Mesendoderm (in vitro differentiated cells): ENCODE measurements around the gene YY1.
"Not testable (repeated sequence)": the region's sequence is repeated elsewhere in the genome, so short reads cannot be mapped to it uniquely, and the experiment has no call there.

Source experiments
- DNase-seq: peaks from one replicate; pipeline ENCODE4 v3.0.0; 2013
- H2AK5ac ChIP-seq: 2 replicates; pipeline ENCODE4 v1.6.1; 2013; ENCODE audit warnings: low read length, inconsistent platforms
- H2BK120ac ChIP-seq: 2 replicates; pipeline ENCODE4 v1.6.1; 2013; ENCODE audit warnings: low read depth, mild to moderate bottlenecking, low read length, moderate library complexity, mixed read lengths
- H2BK15ac ChIP-seq: replicated peaks from 2 replicates; pipeline ENCODE4 v1.6.1; 2013; ENCODE audit warnings: low read depth, mild to moderate bottlenecking, moderate library complexity
- H2BK5ac ChIP-seq: 2 replicates; pipeline ENCODE4 v1.6.1; 2013; ENCODE audit warnings: low read length, inconsistent platforms
- H3K18ac ChIP-seq: 2 replicates; pipeline ENCODE4 v1.6.1; 2013; ENCODE audit warnings: mild to moderate bottlenecking, low read length, mixed read lengths
- H3K23ac ChIP-seq: one replicate; pipeline ENCODE4 v1.6.1; 2013; ENCODE audit warnings: low read length
- H3K27ac ChIP-seq: 2 replicates; pipeline ENCODE4 v1.5.1; 2013; ENCODE audit warnings: low read depth, mild to moderate bottlenecking, inconsistent platforms, low read length, moderate library complexity
- H3K27me3 ChIP-seq: 2 replicates; pipeline ENCODE4 v1.6.1; 2013; ENCODE audit warnings: low read length, control low read depth, mild to moderate bottlenecking, inconsistent platforms; ENCODE audit not compliant: insufficient read depth, poor library complexity
- H3K36me3 ChIP-seq: 2 replicates; pipeline ENCODE4 v1.6.1; 2013; ENCODE audit warnings: low read length, inconsistent platforms; ENCODE audit not compliant: control insufficient read depth, insufficient read depth
- H3K4ac ChIP-seq: one replicate; pipeline ENCODE4 v1.6.1; 2013; ENCODE audit warnings: low read depth, mild to moderate bottlenecking, low read length, moderate library complexity
- H3K4me1 ChIP-seq: 2 replicates; pipeline ENCODE4 v1.6.1; 2013; ENCODE audit warnings: low read depth, low read length, inconsistent platforms; ENCODE audit not compliant: control insufficient read depth
- H3K4me2 ChIP-seq: 2 replicates; pipeline ENCODE4 v1.6.1; 2013; ENCODE audit warnings: low read length
- H3K4me3 ChIP-seq: 2 replicates; pipeline ENCODE4 v1.5.1; 2013; ENCODE audit warnings: mild to moderate bottlenecking, low read length
- H3K56ac ChIP-seq: one replicate; pipeline ENCODE4 v1.6.1; 2013; ENCODE audit warnings: low read length
- H3K79me1 ChIP-seq: 2 replicates; pipeline ENCODE4 v1.6.1; 2013; ENCODE audit warnings: low read length, inconsistent platforms
- H3K79me2 ChIP-seq: 2 replicates; pipeline ENCODE4 v1.6.1; 2013; ENCODE audit warnings: mild to moderate bottlenecking, low read length; ENCODE audit not compliant: control insufficient read depth, insufficient read depth
- H3K9ac ChIP-seq: 2 replicates; pipeline ENCODE4 v1.6.1; 2013; ENCODE audit warnings: low read length, inconsistent platforms
- H4K5ac ChIP-seq: one replicate; pipeline ENCODE4 v1.6.1; 2013; ENCODE audit warnings: low read length
- H4K8ac ChIP-seq: one replicate; pipeline ENCODE4 v1.6.1; 2013; ENCODE audit warnings: low read depth, mild to moderate bottlenecking, control low read depth, low read length, moderate library complexity
- WGBS: extraction: QIAGEN DNeasy Blood & Tissue Kit; methylation state at CpG from one replicate; pipeline ENCODE4 v1.1.7; 2013; ENCODE audit warnings: low lambda C conversion rate, missing lambda C conversion rate; ENCODE audit not compliant: insufficient coverage; ENCODE audit errors: extremely low coverage; 5-methylcytosine and 5-hydroxymethylcytosine counted together

YY1 gene

GRCh38 chr14:100281286-100282082 is 42.5 kb downstream of the YY1 start:
- H3K4ac ChIP-seq: no peak overlapping the region
- H3K27ac ChIP-seq: no peak overlapping the region
- H2BK120ac ChIP-seq: no peak overlapping the region
- no peak overlapping the region for H3K4me3 ChIP-seq
- no peak for DNase-seq
- peaks cover 2% of the 10 kb centered on the region for H3K4me1 ChIP-seq
- no peak overlapping the region for H3K4me2 ChIP-seq
- H4K5ac ChIP-seq: no peak overlapping the region
- no peak overlapping the region for H2BK5ac ChIP-seq
- no peak overlapping the region for H2AK5ac ChIP-seq
- H3K18ac ChIP-seq: no peak overlapping the region
- H4K8ac ChIP-seq: no peak overlapping the region
- H3K56ac ChIP-seq: no peak overlapping the region
- WGBS: no CpG with 5 or more reads among the region's 11 CpGs
- no peaks in the 10 kb centered on the region for H3K36me3 ChIP-seq
- H3K79me2 ChIP-seq: peaks cover 26% of the 10 kb centered on the region
- H3K23ac ChIP-seq: no peak overlapping the region
- peaks cover 22% of the 10 kb centered on the region for H3K79me1 ChIP-seq
- H3K9ac ChIP-seq: no peak overlapping the region
- H3K27me3 ChIP-seq: no peaks in the 10 kb centered on the region
- H2BK15ac ChIP-seq: no peak overlapping the region

DNA sequence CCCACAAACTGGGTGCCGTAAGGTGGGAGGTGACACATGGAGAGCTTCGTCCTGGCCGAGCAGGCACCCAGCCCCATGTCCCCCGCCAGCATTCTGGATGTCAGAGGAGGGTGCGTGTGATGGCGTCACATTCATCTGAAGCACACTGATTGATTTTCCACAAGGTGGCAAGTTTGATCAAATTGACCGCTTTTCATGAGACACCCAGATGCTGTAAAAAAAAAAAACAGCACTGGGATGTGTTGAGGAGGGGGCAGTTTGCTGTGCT is 43.1 kb downstream of the YY1 start:
- DNase-seq: no peak
- WGBS: no CpG with 5 or more reads among the region's 7 CpGs
- no peak overlapping the region for H3K23ac ChIP-seq
- H3K79me1 ChIP-seq: peaks cover 20% of the 10 kb centered on the region
- peaks cover 2% of the 10 kb centered on the region for H3K4me1 ChIP-seq
- no peak overlapping the region for H3K4ac ChIP-seq
- no peak overlapping the region for H2AK5ac ChIP-seq
- H4K5ac ChIP-seq: no peak overlapping the region
- no peak overlapping the region for H3K27ac ChIP-seq
- peaks cover 23% of the 10 kb centered on the region for H3K79me2 ChIP-seq
- H2BK5ac ChIP-seq: no peak overlapping the region
- H2BK15ac ChIP-seq: no peak overlapping the region
- H3K4me3 ChIP-seq: no peak overlapping the region
- H3K36me3 ChIP-seq: no peaks in the 10 kb centered on the region
- H3K27me3 ChIP-seq: no peaks in the 10 kb centered on the region
- H3K18ac ChIP-seq: no peak overlapping the region
- H2BK120ac ChIP-seq: no peak overlapping the region
- no peak overlapping the region for H4K8ac ChIP-seq
- H3K4me2 ChIP-seq: no peak overlapping the region
- no peak overlapping the region for H3K56ac ChIP-seq
- H3K9ac ChIP-seq: no peak overlapping the region

DNA sequence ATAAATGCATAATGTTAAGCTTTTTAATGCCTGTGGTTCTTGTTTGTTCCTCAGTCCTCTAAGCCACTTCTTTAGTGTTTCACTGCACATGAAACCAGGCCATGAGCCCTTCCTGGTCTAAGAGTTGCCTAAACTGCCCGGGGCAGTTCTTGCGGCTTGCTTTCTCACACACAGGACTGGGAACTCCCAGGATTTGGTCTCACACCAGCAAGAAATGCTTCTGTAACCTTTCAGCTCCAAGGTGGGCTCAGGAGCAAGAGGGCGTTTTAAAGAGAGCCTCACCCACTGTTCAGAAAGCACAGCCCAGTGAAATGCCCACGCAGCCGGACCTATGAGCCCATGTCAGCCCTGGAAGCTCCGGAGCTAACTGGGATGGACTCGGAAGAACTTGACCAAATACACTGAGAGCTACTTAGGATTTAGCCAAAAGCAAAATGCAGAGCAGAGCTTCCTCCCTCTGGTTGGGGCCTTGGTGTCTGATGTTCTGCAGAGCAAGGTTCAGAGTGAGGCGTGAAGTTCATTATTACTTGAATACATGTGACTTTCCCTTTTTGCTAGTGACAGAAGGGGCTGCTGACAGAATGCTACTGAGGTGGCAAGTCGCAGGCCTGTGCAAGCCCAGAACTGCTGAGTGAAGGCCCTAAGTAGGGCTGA is 43.9 kb downstream of the YY1 start:
- Histone ChIP-seq H3K79me1 (peaks cover 20% of the 10 kb centered on the region), H2BK120ac (no peak overlapping the region), H3K9ac (no peak overlapping the region), H2BK15ac (no peak overlapping the region), H3K4ac (no peak overlapping the region), H4K8ac (no peak overlapping the region), H3K4me2 (no peak overlapping the region), H3K18ac (no peak overlapping the region), H2AK5ac (no peak overlapping the region), H2BK5ac (no peak overlapping the region), H4K5ac (no peak overlapping the region), H3K27ac (no peak overlapping the region), H3K36me3 (no peaks in the 10 kb centered on the region), H3K4me3 (no peak overlapping the region), H3K4me1 (peaks cover 2% of the 10 kb centered on the region), H3K79me2 (peaks cover 20% of the 10 kb centered on the region), H3K56ac (no peak overlapping the region), H3K27me3 (no peaks in the 10 kb centered on the region), H3K23ac (no peak overlapping the region)
- no peak for DNase-seq
- WGBS: no CpG with 5 or more reads among the region's 9 CpGs

DNA sequence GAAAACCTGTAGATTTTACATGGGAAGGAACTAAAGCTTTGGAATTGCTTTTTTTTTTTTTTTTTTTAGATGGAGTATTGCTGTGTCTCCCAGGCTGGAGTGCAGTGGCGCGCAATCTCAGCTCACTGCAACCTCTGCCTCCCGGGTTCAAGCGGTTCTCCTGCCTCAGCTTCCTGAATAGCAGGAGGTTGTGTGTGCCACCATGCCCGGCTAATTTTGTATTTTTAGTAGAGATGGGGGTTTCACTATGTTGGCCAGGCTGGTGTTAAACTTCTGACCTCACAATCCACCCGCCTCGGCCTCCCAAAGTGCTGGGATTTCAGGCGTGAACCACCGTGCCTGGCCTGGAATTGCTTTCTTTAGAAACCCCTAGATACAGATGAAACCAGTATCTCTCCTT is 44.5 kb downstream of the YY1 start:
- not testable (repeated sequence) for H3K4me1 ChIP-seq, DNase-seq, H3K56ac ChIP-seq, H3K4me2 ChIP-seq, H3K23ac ChIP-seq, H3K4me3 ChIP-seq, H3K27me3 ChIP-seq, H3K9ac ChIP-seq, H2BK5ac ChIP-seq, H4K5ac ChIP-seq, H2AK5ac ChIP-seq, H3K36me3 ChIP-seq, H3K27ac ChIP-seq, H2BK15ac ChIP-seq, H2BK120ac ChIP-seq, H3K4ac ChIP-seq, H3K18ac ChIP-seq, H4K8ac ChIP-seq
- Histone ChIP-seq H3K79me2 (peaks cover 20% of the 10 kb centered on the region), H3K79me1 (peaks cover 20% of the 10 kb centered on the region)
- WGBS: no CpG with 5 or more reads among the region's 9 CpGs

GRCh38 chr14:100283984-100284881 is 45.3 kb downstream of the YY1 start:
- Histone ChIP-seq H3K4me1 (peaks cover 2% of the 10 kb centered on the region), H4K5ac (no peak overlapping the region), H3K79me1 (peaks cover 16% of the 10 kb centered on the region), H3K79me2 (peaks cover 15% of the 10 kb centered on the region), H3K4me3 (no peak overlapping the region), H2BK120ac (no peak overlapping the region), H3K36me3 (no peaks in the 10 kb centered on the region), H3K23ac (no peak overlapping the region), H3K9ac (peak overlapping the region; percentile 71), H2BK15ac (no peak overlapping the region), H2BK5ac (no peak overlapping the region), H3K18ac (no peak overlapping the region), H3K27ac (no peak overlapping the region), H3K4ac (no peak overlapping the region), H4K8ac (no peak overlapping the region), H3K27me3 (no peaks in the 10 kb centered on the region), H3K56ac (peak overlapping the region; percentile 90), H3K4me2 (peak overlapping the region; percentile 14), H2AK5ac (no peak overlapping the region)
- peak; percentile 57 for DNase-seq
- no CpG with 5 or more reads among the region's 26 CpGs for WGBS
